IPS-NIHi11 (cell line): ENCODE results near the gene GNG13.

Source experiments
- DNase-seq: peaks from one replicate; pipeline ENCODE4 v3.0.0; 2012; ENCODE audit warnings: mixed read lengths, low spot score

GNG13 gene

GRCh38 chr16:794091-794822 is 6.3 kb downstream of the GNG13 start:
- DNase-seq, result no peak

GRCh38 chr16:793414-793813 is 7.1 kb downstream of the GNG13 start:
- no peak for DNase-seq

GRCh38 chr16:792221-792995 is 8.1 kb downstream of the GNG13 start:
- DNase-seq, result no peak

DNA sequence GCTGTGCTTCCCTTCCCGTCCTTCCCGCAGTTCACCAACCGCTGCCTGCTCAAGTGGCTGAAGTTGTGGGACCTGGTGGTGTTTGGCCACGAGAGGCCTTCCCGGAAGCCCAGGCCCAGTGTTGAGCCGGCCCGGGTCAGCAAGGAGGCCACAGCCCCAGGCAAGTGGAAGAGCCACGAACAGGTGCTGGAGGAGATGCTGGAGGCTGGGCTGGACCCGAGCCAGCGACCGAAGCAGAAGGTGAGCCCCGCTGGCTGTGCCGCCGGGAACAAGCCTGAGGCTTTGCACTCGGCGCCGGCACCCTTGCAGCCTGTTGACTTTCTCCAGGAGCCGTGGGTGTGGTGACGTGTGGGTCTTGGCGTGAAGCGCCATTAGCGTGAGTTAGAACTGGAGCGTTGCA is 9.4 kb downstream of the GNG13 start:
- no peak for DNase-seq

DNA sequence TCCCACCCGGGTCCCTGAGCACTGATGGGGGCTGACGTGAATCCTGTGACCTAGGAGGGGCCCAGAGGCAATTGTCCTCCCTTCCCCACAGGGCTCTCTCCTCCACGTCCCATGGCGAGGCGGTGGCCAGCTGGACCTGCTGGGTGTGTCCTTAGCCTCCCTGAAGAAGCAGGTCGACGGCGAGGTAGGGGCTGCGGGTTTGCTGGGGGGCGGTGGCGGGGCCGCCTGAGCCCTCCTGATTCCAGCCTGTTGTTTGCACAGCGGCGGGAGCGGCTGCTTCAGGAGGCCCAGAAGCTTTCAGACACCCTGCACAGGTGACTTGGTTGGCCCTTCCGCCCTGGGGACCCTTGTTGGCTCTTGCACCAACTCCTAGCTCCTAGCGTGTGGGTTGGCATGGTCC is 10.4 kb downstream of the GNG13 start:
- DNase-seq, result no peak

GRCh38 chr16:789191-789850 is 11.2 kb downstream of the GNG13 start:
- no peak for DNase-seq

DNA sequence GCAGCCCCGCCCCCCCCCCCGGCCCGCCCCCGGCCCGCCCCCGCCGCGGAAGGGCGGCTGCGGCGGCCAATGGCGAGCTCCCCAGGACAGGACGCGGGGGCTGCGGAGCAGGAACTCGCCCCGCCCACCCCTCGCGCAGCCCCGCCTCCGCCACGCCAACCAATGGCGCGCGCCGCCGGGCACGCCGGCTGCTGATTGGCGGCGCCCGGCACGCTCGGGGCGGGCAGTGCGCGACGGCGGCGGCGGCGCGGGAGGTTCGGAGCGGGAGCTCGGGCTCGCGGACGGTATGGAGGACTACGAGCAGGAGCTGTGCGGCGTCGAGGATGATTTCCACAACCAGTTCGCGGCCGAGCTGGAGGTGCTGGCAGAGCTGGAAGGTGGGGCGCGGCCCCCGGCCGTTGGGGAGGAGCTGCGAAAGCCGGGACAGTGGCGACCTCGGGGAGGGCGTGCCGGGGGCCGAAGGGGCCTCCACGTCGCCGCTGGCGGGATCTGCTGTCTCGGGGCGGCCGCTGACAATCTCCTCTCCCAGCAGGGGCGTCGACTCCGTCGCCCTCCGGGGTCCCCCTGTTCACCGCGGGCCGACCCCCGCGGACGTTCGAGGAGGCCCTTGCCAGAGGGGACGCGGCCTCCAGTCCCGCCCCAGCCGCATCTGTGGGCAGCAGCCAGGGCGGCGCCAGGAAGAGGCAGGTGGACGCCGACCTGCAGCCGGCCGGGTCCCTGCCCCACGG is 12.0 kb downstream of the GNG13 start, which contains the start of gene CHTF18:
Gene CHTF18 (plus strand): TSS at position 222 of the 728 bp plus-strand sequence. CDS start 65 bp downstream, at position 287.
- peak; percentile 100 for DNase-seq

DNA sequence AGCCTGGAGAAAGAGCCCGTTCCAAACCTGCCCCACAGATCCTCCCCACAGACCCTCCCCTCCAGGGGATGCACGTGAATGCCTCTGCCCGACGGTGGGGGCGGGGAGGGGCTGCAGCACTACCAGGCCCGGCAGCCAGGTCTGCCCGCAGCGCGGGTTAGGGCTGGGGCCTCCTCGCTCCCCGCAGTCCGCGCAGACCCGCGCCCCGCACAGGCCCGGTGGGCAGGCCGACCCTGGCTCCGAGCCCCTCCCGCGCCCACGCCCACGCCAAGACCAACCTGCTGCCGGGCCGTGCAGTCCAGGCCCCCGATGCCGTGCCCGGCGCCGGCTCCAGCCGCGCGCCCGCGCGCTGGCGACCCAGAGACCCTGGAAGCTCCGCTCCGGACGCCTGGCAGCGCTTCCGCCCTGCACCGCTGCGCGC is 12.5 kb downstream of the GNG13 start, which contains the start of gene RPUSD1:
Gene RPUSD1 (minus strand): TSS at position 404 of the 421 bp plus-strand sequence. CDS start 644 bp downstream, outside the sequence.
- no peak for DNase-seq

GRCh38 chr16:787321-787966 is 13.1 kb downstream of the GNG13 start:
- DNase-seq, result no peak

GRCh38 chr16:785563-786535 is 14.7 kb downstream of the GNG13 start:
- DNase-seq, result peak; percentile 90

GRCh38 chr16:784431-784830 is 16.1 kb downstream of the GNG13 start:
- no peak for DNase-seq

- no peak for DNase-seq
These were observed 17.0 kb downstream of the GNG13 start for GRCh38 chr16:783404-784161.

GRCh38 chr16:782766-783403 is 17.6 kb downstream of the GNG13 start:
- no peak for DNase-seq

DNA sequence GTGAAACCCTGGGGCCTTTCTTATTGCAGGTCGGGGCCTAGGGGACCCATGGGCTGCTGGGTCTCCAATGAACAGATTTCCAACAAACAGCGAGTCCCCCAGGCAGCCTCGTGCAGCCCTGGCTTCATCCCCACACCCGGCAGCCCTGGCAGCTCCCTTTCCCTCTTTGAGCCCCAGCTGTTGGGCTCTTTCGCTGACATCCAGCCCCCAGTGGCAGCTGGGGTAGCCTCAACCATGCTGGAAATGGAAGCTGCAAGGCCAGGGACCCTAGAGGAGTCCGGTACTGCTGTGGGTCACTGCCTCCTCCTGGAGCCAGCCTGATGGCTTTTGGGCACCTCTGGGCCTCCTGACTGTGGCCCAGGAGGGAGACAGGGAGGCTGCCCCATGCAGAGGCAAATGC is 18.3 kb downstream of the GNG13 start:
- no peak for DNase-seq

GRCh38 chr16:781346-782010 is 19.1 kb downstream of the GNG13 start:
- DNase-seq, result no peak

GRCh38 chr16:780296-780695 is 20.2 kb downstream of the GNG13 start:
- no peak for DNase-seq

DNA sequence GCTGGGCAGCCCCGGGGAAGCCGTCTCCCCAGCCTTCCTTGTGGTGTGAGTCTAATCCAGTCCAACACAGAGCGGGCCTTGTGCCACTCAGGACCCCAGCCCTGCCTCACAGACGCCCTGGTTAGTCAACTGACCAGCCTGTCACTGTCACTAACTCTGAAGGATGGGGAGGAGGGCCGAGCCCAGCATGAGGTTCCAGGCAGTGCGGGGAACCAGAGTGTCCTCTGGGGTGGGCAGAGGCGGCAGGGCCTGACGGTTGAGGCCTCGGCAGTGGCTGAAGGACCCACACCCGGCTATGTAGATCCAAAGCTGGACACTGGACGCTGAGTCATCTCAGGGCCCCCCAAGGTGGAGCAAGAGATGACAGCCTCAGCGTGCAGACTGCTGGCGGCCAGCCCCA is 21.0 kb downstream of the GNG13 start:
- no peak for DNase-seq

- DNase-seq, result no peak
These were observed 21.5 kb downstream of the GNG13 start for GRCh38 chr16:778909-779527.
